HepG2 (cell line): Measurements from ENCODE around the gene MTG1. TPM values are rescaled to one million over a fixed set of nuclear protein-coding genes. Genes with fewer than 3 reads are reported as not detected.
A peak's percentile ranks its signal among the peaks of the same experiment; 100 is the strongest.

Experiments
- ASH2L ChIP-seq: fragments of 300-600, 200-600 bp; sonication (generic); IDR thresholded peaks from 2 replicates; pipeline ENCODE4 v1.7.0; 2017; ENCODE audit warnings: low read depth, mild to moderate bottlenecking, moderate library complexity, mixed read lengths, low read length; ENCODE audit not compliant: insufficient read length
- CBX2 ChIP-seq, 2 experiments: fragments of 200-600 bp in 1 of 2; sonication (generic); formaldehyde crosslinking in 1 of 2; IDR thresholded peaks; 2 replicates each; pipeline versions ENCODE4 v1.7.0 to v1.8.1; 2018 to 2022; ENCODE audit warnings: low read depth in 2 of 2, low read length in 1 of 2, mild to moderate bottlenecking in 1 of 2, missing genetic modification reagents in 1 of 2
- DMAP1 ChIP-seq: IDR thresholded peaks from 2 replicates; pipeline ENCODE4 v1.6.1; 2016
- ESRRA ChIP-seq: sonication (generic); formaldehyde crosslinking; IDR thresholded peaks from 2 replicates; pipeline ENCODE4 v1.5.1; 2020; ENCODE audit warnings: mild to moderate bottlenecking, low read depth, missing genetic modification reagents
- MIXL1 ChIP-seq: IDR thresholded peaks from 2 replicates; pipeline ENCODE4 v1.6.1; 2016
- NFE2 ChIP-seq: sonication (generic); formaldehyde crosslinking; IDR thresholded peaks from 2 replicates; pipeline ENCODE4 v1.4.0; 2020; ENCODE audit warnings: missing genetic modification reagents
- PPARG ChIP-seq: conservative IDR thresholded peaks from 2 replicates; pipeline ENCODE4 v1.6.1; 2016; ENCODE audit warnings: missing biosample characterization, missing genetic modification reagents
- RFX3 ChIP-seq: IDR thresholded peaks from 2 replicates; pipeline ENCODE4 v1.6.1; 2016; ENCODE audit warnings: missing biosample characterization, missing genetic modification reagents
- SMARCE1 ChIP-seq: fragments of 450-650 bp; IDR thresholded peaks from 2 replicates; pipeline ENCODE4 v1.6.1; 2017; ENCODE audit warnings: borderline replicate concordance
- SNRNP70 ChIP-seq: fragments of 200-400 bp; formaldehyde crosslinking; IDR thresholded peaks from 2 replicates; pipeline ENCODE4 v1.6.1; 2017; ENCODE audit warnings: mild to moderate bottlenecking, low read depth, low read length, moderate library complexity
- SYNCRIP ChIP-seq: fragments of 200-400 bp; formaldehyde crosslinking; IDR thresholded peaks from 2 replicates; pipeline ENCODE4 v1.6.1; 2018; ENCODE audit warnings: mild to moderate bottlenecking, low read depth, low read length; ENCODE audit not compliant: insufficient read depth
- ZBTB7A ChIP-seq: sonication (generic); formaldehyde crosslinking; IDR thresholded peaks from 2 replicates; pipeline ENCODE4 v1.8.0; 2022; ENCODE audit warnings: mild to moderate bottlenecking, missing genetic modification reagents
- ZFP62 ChIP-seq: sonication (generic); formaldehyde crosslinking; IDR thresholded peaks from 2 replicates; pipeline ENCODE4 v1.4.0; 2020; ENCODE audit warnings: missing genetic modification reagents
- ZFY ChIP-seq: sonication (generic); formaldehyde crosslinking; IDR thresholded peaks from 2 replicates; pipeline ENCODE4 v1.4.0; 2020; ENCODE audit warnings: missing genetic modification reagents
- ZKSCAN8 ChIP-seq: IDR thresholded peaks from 2 replicates; pipeline ENCODE4 v1.6.1; 2016; ENCODE audit warnings: borderline replicate concordance, missing genetic modification reagents, missing compliant biosample characterization
- ZNF615 ChIP-seq: sonication (generic); formaldehyde crosslinking; IDR thresholded peaks from 2 replicates; pipeline ENCODE4 v1.5.0; 2020; ENCODE audit warnings: mild to moderate bottlenecking, missing genetic modification reagents, borderline replicate concordance
- ZNF724P ChIP-seq: sonication (generic); formaldehyde crosslinking; IDR thresholded peaks from 2 replicates; pipeline ENCODE4 v1.8.0; 2022; ENCODE audit warnings: missing genetic modification reagents, borderline replicate concordance
- polyA plus RNA-seq, 8 experiments: library from polyadenylated mRNA; depleted of rRNA in 3 of 8; stranded (reverse) in 7 of 8; unstranded in 1 of 8; fragments of >200 nt; fragmentation: Illumina TruSeq in 4 of 8; extraction: Trizol in 4 of 8; gene quantifications; 2 replicates each; pipeline versions ENCODE4 v1.2.1 to v1.2.3, GENCODE V29; 2011 to 2016; ENCODE audit warnings: low read depth in 4 of 8, missing spikeins in 1 of 8, mixed read lengths in 1 of 8; ENCODE audit not compliant: insufficient read depth in 1 of 8
- total RNA-seq, 5 experiments: library from RNA; depleted of rRNA; stranded (reverse); fragments of >200 nt; fragmentation: Illumina TruSeq; extraction: Trizol; gene quantifications; 2 replicates each; pipeline ENCODE4 v1.2.3, GENCODE V29; 2016; ENCODE audit warnings: low read depth in 1 of 5
- TF ChIP-seq, protein P1 (sequence below): sonication (generic); formaldehyde crosslinking; IDR thresholded peaks from 2 replicates; pipeline ENCODE4 v1.4.0; 2020; ENCODE audit warnings: missing genetic modification reagents
- TF ChIP-seq, protein P2 (sequence below): IDR thresholded peaks from 2 replicates; pipeline ENCODE4 v1.4.0; 2020; ENCODE audit warnings: mild to moderate bottlenecking, missing genetic modification reagents
- TF ChIP-seq, protein P3 (sequence below): IDR thresholded peaks from 2 replicates; pipeline ENCODE4 v1.6.1; 2016; ENCODE audit warnings: mild to moderate bottlenecking
- TF ChIP-seq, protein P4 (sequence below): IDR thresholded peaks from 2 replicates; pipeline ENCODE4 v1.6.1; 2016; ENCODE audit warnings: low read depth, borderline replicate concordance
- TF ChIP-seq, protein P5 (sequence below): sonication (generic); formaldehyde crosslinking; IDR thresholded peaks from 2 replicates; pipeline ENCODE4 v1.5.0; 2020; ENCODE audit warnings: missing genetic modification reagents

Gene MTG1
- total and polyA plus RNA-seq, 2 of the 13 experiments (the other 11 are each of a cell fraction or from before 2014, with no cell fraction given): 42.0 to 103 TPM

DNA sequence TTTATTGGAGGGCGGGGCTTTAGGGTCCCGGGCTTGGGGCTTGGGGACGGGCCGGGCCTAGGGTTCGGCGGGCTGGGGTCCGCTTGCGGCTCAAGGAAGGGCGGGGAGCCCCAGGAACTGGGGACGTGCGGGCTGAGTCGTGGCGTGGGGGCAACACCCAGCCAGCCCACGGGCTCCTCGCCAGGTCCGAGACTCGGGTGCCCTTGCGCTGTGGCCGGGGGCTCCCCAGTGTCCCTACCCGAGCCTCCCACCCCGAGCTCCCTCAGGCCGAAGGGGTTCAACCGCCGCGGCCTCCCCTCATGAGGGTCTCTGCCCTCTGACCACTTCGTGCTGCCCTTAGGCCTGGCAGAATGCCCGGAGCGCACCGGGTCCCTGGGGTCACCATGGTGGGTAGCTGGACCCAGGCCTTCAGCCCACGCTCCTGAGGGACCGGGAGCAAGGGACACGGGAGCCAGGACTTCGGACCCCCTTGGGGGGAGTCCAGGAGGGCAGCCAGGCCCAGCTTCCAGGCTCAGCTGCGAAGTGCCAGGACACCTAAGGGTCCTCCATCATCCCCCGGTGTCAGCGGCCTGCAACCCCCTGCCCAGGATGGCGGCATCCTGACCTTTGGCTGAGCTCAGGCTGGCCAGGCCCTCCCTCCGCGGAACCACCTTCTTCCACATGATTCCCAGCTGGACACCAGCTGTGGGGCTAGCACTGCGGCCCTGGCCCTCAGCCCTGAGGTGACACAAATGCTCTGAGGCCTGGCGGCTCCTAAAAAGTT is 35.6 kb upstream of the MTG1 start (continued):
- peak; percentile 85 for TF ChIP-seq ZFY
- TF ChIP-seq, protein P1, sequence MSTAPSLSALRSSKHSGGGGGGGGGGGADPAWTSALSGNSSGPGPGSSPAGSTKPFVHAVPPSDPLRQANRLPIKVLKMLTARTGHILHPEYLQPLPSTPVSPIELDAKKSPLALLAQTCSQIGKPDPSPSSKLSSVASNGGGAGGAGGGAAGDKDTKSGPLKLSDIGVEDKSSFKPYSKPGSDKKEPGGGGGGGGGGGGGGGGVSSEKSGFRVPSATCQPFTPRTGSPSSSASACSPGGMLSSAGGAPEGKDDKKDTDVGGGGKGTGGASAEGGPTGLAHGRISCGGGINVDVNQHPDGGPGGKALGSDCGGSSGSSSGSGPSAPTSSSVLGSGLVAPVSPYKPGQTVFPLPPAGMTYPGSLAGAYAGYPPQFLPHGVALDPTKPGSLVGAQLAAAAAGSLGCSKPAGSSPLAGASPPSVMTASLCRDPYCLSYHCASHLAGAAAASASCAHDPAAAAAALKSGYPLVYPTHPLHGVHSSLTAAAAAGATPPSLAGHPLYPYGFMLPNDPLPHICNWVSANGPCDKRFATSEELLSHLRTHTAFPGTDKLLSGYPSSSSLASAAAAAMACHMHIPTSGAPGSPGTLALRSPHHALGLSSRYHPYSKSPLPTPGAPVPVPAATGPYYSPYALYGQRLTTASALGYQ (CRISPR knock-in tag): no peak
- no peak for TF ChIP-seq PPARG (CRISPR knock-in tag)
- TF ChIP-seq, protein P2, sequence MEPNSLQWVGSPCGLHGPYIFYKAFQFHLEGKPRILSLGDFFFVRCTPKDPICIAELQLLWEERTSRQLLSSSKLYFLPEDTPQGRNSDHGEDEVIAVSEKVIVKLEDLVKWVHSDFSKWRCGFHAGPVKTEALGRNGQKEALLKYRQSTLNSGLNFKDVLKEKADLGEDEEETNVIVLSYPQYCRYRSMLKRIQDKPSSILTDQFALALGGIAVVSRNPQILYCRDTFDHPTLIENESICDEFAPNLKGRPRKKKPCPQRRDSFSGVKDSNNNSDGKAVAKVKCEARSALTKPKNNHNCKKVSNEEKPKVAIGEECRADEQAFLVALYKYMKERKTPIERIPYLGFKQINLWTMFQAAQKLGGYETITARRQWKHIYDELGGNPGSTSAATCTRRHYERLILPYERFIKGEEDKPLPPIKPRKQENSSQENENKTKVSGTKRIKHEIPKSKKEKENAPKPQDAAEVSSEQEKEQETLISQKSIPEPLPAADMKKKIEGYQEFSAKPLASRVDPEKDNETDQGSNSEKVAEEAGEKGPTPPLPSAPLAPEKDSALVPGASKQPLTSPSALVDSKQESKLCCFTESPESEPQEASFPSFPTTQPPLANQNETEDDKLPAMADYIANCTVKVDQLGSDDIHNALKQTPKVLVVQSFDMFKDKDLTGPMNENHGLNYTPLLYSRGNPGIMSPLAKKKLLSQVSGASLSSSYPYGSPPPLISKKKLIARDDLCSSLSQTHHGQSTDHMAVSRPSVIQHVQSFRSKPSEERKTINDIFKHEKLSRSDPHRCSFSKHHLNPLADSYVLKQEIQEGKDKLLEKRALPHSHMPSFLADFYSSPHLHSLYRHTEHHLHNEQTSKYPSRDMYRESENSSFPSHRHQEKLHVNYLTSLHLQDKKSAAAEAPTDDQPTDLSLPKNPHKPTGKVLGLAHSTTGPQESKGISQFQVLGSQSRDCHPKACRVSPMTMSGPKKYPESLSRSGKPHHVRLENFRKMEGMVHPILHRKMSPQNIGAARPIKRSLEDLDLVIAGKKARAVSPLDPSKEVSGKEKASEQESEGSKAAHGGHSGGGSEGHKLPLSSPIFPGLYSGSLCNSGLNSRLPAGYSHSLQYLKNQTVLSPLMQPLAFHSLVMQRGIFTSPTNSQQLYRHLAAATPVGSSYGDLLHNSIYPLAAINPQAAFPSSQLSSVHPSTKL: peak; percentile 33; the same call in 1 of the 2 replicates
- no peak for TF ChIP-seq CBX2 (IDR thresholded peaks at IDR 0.05; ENCODE audit: low read depth, low read length)
- no peak for TF ChIP-seq CBX2 (CRISPR knock-in tag; IDR thresholded peaks at IDR 0.05; ENCODE audit: low read depth)
- TF ChIP-seq ESRRA (CRISPR knock-in tag): 0 out of 2 replicates have a peak, but pooled peaks have one; percentile 38
- TF ChIP-seq, protein P3, sequence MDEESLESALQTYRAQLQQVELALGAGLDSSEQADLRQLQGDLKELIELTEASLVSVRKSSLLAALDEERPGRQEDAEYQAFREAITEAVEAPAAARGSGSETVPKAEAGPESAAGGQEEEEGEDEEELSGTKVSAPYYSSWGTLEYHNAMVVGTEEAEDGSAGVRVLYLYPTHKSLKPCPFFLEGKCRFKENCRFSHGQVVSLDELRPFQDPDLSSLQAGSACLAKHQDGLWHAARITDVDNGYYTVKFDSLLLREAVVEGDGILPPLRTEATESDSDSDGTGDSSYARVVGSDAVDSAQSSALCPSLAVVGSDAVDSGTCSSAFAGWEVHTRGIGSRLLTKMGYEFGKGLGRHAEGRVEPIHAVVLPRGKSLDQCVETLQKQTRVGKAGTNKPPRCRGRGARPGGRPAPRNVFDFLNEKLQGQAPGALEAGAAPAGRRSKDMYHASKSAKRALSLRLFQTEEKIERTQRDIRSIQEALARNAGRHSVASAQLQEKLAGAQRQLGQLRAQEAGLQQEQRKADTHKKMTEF (CRISPR knock-in tag): peak; percentile 29; the same call in 1 of the 2 replicates
- TF ChIP-seq SNRNP70: no peak
- TF ChIP-seq SMARCE1: no peak
- TF ChIP-seq ZNF724P: peak; percentile 33; the same call in 1 of the 2 replicates
- no peak for TF ChIP-seq SYNCRIP
- no peak for TF ChIP-seq MIXL1 (CRISPR knock-in tag)
- TF ChIP-seq NFE2: no peak
- TF ChIP-seq, protein P4, sequence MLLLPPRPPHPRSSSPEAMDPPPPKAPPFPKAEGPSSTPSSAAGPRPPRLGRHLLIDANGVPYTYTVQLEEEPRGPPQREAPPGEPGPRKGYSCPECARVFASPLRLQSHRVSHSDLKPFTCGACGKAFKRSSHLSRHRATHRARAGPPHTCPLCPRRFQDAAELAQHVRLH (CRISPR knock-in tag): no peak
- no peak for TF ChIP-seq ASH2L
- TF ChIP-seq, protein P5, sequence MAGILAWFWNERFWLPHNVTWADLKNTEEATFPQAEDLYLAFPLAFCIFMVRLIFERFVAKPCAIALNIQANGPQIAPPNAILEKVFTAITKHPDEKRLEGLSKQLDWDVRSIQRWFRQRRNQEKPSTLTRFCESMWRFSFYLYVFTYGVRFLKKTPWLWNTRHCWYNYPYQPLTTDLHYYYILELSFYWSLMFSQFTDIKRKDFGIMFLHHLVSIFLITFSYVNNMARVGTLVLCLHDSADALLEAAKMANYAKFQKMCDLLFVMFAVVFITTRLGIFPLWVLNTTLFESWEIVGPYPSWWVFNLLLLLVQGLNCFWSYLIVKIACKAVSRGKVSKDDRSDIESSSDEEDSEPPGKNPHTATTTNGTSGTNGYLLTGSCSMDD (CRISPR knock-in tag): no peak
- TF ChIP-seq DMAP1 (CRISPR knock-in tag): no peak
- no peak for TF ChIP-seq ZFP62 (CRISPR knock-in tag)
- TF ChIP-seq ZNF615: no peak
- TF ChIP-seq ZBTB7A: peak; percentile 88
- TF ChIP-seq RFX3 (CRISPR knock-in tag): no peak
- TF ChIP-seq ZKSCAN8 (CRISPR knock-in tag): no peak
